ENCODE results near the gene YTHDC1.

Gene YTHDC1

DNA sequence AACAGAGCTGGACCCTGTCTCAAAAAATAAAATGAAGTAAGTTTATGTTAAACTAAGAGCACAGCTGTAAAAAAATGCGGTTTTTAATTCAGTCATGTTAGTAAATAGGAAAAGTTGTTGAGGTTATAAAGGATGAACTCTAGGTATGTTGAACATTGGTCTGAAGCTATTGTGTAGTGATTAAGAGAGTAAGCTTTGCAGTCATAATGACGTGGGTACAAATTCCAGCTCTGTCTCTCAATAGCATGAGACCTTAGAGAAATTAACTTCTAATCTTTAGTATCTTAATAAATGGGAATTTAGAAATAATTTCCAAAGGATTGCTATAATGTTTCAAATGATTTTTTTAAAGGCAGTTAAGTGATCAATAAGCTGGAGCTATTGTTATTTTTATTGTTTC, 2.9 kb upstream of the YTHDC1 start:
- no peak for DNase-seq

DNA sequence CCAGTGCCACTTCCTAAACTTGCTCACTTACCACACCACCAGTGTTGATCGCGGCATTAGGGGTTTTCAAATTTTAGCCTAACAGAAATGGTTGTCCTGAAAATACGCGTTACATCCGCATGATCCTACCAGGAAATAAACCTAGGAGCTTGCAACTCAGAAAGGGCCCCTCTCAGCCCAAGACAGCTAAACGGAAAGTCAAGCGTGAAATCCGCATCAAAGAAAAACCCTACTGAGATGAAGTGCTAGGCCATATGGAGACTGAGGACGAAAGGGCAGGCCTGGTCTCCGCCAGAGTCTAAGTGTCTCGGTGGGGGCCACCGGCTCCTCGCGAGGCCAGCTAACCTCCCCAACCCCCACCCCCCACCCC, 626 bp downstream of the YTHDC1 start:
- no peak for DNase-seq

DNA sequence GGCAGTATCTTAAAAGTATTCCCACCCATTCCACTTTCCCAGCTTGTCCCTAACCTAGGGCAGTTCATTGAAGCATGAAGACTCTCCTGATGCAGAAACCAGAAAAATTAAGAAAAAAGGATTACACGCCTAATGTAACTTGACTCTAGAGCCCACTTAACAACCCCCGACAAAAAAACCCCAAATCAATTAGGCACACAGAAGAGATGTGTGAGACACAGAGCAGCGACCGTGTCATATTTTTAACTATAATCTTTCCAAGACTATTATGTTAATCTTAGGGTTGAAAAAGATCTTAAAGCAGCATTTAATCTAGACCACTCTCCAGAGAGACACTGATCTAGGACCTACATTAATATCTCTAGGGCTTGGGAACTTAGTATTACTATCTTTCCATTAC, 1.3 kb downstream of the YTHDC1 start:
- no peak for DNase-seq

DNA sequence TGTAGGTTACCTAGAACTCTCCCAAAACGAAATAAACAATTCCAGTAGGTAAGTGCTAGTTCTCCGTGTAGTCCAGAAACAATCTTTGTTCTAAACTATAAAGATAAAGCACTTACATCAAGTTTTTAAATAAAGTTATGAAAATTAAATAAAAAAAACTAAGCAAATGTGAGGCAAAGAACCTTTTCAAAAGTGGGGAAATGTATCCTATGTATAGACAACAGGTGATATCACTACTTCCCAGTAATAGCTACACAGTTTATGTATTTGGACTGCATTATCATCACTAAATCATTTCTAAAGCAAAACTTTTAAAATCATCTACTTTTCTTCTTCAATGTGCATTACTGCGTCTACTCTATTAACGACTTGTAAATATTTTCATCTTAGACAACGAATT, 2.0 kb downstream of the YTHDC1 start:
- DNase-seq: no peak

DNA sequence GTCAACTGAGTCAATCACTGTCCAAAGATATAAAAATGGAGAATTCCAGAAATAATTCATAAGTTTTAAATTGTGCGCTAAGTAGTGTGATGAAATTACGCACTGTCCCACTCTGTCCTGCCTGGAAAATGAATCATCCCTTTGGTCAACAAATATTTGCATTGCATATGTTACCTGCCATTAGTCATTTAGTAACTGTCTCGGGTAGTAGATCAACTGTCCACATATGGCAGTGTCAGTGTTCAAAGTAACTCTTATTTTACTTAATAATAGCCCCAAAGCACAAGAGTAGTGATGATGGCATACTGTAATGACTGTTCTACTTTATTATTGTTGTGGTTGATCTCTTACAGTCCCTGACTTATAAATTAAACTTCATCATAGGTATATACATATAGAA, 3.4 kb downstream of the YTHDC1 start:
- DNase-seq: no peak

DNA sequence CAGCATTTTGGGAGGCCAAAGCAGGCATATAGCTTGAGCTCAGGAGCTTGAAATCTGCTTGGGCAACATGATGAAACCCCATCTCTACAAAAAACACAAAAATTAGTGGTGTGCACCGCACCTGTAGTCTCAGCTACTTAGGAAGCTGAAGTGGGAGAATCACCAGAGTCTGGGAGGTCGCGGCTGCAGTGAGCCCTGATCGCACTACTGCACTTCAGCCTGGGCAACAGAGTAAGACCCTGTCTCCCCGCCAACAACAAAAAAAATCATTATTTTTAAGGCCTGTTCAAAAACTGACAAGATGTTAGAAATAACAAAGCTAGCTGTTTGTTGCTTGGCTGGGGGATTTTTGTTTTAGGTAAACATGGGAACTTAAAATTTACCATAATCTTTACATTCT, 5.1 kb downstream of the YTHDC1 start:
- no peak for DNase-seq

DNA sequence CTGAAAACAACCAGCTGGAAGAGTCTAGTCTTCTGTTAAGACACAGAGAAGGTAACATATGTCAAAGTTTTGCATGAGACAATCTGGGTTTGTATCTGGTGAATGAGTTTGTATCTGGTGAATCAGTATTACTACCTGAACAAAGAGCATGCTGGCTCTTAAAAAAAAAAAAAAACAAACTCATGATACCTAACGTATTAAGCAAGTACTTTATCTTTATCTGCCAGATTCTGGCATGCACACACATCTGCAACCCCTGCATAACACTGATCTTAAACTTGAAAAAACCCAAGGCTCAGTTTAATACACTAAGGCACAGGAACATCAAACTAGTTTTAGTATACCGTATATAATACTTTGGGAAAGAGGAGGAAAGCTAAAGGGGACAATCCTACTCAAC, 5.8 kb downstream of the YTHDC1 start:
- DNase-seq: no peak

DNA sequence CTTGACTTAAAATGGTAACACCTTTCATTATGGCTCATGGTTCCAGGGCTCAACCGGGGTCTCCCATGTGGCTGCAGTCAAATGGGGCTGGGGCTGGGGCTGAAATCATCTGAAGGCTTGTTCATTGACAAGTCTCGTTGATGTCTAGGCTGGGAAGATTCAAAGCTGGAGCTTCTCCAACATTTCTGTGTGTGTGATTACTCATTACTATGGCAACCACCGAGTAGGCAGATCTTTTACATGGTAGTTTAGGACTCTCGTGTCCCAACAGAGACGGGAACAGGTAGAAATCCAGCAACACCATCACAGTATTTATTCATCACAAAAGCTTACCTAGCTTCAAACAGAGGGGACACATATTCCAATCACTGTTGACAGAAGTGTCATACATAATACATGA, 7.8 kb downstream of the YTHDC1 start:
- DNase-seq: no peak

DNA sequence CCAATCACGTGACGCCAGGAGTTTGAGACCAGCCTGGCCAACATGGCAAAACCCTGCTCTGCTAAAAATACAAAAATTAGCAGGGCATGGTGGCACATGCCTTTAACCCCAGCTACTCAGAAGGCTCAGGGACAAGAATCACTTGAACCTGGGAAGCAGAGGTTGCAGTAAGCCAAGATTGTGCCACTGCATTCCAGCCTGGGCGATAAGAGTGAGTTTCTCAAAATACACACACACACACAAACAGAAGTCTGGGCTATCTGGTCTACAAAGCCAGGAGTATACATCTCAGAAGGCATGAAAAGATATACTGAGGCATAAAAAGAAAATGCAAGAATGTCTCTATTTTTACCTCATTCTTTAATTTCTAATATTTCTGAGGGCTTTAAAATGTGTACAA, 11.3 kb downstream of the YTHDC1 start:
- DNase-seq: no peak

DNA sequence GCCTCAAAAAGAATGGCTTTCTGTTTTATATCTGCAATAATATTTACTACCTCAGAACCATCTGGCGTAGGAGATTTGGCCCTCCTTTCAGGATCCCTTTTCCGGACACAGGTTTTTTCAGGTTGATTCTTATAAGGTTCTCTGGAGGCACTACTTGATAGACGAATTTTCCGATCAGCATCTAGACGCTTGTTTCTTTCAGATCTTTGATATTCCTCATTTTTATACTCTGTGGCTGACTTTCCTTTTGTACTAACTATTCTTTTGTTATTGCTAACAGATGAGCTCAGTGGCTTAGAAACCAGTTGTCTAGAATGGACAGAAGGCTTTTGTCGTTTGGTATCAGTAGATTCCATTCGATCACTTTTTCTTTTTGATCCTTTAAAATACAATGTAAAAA, 12.4 kb downstream of the YTHDC1 start:
- DNase-seq: no peak

DNA sequence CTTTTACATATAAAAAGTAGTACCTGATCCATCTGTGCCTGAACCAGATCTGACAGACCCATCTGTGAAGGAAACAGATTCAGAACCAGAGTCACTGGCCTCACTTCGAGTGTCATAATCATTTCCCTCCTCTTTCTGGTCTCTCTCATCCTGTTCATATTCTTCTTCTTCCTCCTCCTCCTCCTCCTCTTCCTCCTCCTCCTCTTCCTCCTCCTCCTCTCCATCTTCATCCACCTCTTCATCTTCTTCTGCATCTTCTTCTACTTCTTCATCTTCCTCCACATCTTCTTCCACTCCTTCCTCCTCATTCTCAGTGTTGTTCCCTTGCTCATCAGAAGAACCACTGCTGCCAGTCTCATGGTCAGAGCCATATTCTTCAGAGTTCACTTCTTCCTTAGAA, 12.9 kb downstream of the YTHDC1 start:
- DNase-seq: no peak

DNA sequence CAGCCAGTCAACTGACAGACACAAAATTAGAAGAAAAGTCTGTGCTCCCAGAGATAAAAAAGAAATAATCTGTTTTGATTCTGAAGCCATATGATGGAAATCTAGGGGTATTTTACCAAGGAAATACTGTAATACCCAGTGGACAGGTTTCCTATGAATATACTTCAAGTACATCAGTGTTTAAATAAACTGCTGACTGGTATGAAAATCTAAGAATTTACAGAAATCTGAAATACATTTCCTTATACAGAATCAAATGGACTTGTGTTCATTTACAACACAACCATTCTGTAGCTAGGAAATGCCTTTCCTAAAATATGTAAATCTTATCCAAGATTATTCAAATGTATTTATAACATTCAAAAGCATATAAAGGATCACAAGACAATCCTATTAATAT, 13.4 kb downstream of the YTHDC1 start:
- DNase-seq: no peak

DNA sequence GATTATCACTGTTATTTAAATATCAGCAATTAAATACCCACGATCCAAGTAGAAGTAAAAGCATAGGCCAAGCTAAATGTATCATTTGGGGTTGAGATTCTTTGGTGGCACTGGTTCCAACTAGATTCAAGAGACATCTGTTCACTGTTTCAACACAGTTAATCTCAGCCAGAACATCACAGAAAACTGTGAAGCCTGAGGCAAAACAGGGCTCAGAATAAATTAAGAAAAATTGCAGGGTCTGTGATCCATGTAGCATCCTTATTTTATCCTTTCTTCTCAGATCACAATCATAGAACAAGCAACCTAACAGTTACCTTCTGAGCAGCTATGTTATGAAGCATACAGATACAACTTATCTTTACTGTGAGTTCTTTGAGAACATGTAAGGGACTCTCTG, 23.7 kb downstream of the YTHDC1 start:
- no peak for DNase-seq

DNA sequence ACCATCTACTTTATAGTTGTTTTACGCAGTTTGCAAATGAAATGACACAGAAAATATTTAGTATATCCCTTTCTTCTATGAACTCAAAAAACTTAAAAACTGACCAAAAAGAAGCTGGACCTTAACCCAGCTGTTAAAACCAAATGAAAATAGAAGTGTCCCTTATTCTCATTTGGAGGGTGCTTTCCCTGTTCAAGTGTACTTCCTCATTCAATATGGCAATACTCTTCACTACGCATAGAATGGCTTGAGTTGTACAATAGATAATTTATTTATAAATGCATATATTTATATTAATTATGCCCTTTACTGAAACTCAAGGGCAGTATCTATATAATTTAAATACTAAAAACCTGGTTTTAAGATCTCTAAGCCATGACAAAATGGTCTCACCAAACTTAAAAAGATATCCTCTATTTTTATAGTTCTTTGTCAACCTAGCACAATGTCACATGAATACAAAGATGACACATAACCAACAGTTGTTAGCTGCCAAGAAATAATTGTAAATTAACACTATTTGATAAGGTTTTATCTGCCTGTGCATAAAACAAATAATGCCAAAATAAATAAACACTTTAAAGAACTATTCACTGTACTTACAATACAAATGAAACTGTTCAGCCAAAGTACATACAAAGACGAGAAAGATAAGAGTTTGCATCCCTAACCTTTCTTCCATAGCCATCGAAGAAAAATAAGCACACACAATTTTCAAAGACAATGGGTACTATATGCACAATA, 25.2 kb downstream of the YTHDC1 start:
- no peak for DNase-seq

DNA sequence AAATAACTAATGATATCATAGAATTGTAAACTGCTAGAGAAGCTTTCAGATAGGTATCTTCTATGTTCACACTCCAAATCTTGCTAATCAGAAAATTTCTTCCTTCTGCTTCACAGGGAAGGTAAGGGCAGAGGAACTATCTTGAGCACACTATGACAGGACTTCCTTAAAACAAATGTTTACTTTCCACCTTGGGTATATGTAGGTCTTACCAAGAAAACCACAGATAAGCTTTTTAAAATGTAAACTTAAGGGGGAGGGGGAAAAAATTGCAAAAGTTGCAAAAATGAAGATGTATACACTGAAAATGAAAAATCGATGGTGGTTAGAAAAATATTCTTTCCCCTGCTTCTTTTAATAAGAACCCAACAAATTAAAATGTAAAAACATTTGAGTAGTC, 30.9 kb downstream of the YTHDC1 start:
- no peak for DNase-seq

DNA sequence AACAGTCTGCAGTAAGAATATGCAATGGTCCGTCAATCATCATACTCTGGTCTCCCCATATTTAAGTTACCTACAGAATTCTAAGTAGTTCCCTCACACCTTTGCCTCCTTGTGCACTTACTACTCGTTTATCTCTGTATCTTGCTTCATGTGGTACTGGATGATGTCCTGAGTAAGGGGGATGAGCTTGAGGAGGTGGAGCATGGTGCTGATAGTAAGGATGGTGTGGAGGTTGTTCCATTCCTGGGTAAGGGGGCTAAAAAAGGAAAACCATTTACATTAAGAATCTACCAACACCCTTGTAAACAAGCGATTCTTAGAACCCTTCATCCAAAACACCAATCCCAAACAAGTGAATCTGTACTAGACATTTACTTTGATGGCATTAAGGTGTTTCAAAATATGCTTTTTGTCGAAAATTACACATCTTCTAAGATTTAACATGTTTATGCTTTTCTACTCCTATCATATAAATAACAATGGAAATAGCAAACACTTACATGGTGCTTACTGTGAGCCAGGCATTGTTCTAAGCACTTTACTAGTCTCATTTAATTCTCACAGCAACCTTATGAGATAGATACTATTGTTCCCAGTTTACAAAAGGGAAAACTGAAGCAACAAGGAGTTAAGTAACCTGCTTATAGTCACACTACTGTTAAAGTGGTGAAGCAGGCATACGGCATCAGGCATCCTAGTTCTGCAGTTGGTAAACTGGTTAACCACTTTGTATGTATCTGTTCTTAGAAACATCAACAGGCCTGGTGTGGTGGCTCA, 33.5 kb downstream of the YTHDC1 start:
- DNase-seq: no peak

DNA sequence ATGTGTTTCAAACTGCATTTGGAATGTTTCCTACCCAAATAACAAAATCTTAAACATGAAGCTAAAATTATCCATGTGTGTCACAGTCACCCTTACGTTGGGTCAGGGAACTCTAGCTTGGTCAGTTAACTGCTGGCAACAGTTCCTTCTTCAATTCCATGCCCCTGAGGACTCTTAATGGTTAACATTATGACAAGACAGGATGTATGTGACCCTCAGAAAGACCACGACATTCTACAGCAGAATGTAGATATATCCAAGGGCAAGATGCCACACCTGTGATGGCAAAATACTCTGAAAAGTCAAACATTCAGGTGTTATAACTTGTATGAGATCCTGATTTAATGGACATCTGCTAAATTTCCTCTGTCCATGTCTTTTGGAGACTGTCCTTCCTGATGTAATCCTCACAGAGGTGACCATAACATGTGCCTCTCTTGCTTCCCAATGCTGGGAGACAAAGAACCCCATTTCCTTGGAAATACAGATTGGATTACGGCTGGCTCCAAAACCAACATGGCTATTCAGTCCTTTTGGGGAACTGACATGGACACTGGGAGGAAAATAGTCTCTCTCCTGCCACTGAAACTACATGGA, 39.1 kb downstream of the YTHDC1 start:
- DNase-seq: no peak

DNA sequence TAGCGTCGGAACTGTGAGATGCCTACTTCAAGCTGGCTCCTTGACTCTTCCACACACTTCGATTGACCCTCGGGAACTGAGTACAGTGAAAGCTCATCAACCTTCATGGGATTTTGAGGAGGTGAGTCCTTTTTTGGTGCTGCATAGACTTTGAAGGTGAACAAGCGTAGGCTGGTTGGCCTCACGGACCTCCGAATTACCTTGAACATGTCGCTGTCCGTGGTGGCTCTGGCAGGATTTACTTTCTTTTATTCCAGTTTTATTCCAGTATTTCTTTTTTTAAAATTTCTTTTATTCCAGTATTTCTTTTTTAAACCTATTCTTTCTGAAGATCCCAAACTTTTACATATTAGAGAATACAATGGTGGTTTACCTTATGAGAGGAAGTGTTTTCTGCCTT, 45.2 kb downstream of the YTHDC1 start:
- no peak for DNase-seq

DNA sequence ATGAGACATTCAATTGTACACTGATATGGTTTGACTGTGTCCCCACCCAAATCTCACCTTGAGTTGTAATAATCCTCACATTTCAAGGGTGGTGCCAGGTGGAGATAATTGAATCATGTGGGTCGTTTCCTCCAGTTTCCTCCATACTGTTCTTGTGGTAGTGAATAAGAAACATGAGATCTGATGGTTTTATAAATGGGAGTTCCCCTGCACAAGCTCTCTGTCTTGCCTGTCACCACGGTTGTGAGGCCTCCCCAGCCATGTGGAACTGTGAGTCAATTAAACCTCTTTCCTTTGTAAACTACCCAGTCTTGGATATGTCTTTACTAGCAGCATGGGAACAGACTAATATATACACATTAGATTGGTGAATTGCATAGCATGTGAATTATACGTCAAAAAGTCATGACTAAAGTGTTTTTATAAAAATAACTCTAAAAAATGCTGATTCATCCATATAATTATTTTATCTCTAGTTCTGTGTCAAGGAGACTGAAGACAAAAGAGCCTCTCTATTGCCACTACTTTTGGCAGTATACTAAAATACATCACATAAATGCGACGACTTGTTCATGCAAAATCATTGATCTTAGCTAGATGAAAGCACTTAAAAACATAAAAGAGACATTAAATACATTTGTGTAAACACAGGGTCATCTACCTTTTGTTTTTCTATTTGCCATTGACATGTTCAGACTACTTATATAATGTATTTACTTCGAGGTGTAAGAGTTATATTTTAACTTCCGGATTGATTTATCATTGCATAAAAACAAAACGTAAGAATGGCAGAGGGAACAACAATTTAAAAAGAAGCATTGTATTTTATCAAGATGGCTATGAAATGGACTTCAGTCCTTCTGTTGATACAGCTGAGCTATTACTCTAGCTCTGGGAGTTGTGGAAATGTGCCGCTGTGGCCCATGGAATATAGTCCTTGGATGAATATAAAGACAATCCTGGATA, 50.1 kb downstream of the YTHDC1 start:
- DNase-seq: no peak

DNA sequence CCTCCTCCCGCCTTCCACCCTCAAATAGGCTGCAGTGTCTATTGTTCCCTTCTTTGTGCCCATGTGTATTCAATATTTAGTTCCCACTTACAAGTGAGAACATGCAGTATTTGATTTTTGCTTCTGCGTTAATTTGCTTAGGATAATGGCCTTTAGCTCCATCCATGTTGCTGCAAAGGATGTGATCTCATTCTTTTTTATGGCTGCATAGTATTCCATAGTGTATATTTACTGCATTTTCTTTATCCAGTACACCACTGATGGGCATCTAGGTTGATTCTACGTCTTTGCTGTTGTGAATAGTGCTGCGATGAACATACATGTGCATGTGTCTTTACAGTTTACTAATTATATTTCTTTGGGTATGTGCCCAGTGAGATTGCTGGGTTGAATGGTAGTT, 52.8 kb downstream of the YTHDC1 start:
- no peak for DNase-seq

DNA sequence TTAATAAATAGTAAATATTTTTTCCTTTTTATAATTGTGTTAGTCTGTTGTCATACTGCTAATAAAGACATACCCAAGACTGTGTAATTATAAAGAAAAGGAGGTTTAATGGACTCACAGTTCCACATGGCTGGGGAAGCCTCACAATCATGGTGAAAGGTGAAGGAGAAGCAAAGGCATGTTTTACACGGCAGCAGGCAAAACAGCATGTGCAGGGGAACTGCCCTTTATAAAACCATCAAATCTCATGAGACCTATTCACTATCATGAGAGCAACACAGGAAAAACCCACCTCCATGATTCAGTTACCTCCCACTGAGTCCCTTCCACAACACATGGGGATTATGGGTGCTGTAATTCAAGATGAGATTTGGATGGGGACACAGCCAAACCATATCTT, 58.6 kb downstream of the YTHDC1 start:
- no peak for DNase-seq

DNA sequence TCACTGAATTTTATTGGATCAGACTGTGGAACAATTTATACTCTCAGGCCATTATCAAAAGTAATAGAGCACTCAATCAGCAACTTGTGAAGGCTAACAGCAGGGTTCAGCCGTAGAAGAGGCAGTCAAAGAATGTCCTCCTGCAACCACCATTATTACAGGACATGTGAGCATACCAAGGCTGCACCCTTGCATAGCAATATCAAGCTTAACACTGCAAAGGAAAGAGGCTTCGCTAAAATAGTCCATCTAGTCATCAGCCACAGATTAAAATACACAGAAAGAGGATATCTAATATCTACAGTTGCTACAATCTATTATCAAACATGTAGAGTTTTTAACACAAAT, 61.5 kb downstream of the YTHDC1 start:
- DNase-seq: no peak

DNA sequence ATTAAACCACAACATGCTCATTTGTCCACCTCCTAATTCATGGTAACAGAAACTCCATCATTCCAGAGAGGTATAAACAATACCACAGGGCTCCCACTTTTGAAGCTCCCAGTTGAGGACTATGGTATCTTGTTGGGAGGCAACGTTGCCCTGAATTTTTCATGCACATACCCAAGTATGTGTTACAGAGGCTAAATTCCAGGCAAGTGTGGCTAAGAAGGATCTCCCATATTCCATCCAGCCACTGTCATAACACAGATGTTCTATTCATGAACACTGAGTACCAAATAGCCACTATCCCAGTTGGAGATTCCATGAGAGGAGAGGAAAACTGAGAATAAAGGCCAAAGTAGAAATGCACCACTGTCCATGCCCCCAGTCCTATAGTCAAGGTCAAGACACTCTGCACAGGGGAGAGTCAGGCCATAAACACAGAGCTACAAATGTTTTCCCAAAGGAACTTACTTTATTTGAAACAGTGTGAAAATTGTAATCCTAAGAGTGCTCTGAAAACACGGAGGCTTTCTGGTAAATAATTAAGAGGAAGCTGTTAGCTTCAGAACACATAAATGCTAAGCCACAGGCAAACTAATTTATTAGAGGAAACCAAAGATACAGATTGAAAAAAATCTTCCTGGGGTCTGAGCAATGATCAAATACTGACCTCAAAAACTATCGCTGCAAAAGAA, 62.0 kb downstream of the YTHDC1 start:
- no peak for DNase-seq

All from SIG-M5 (cell line).